Omental fat pad (tissue), 4 donors: ENCODE measurements around the gene MAPK12. TPM values are rescaled to one million over a fixed set of nuclear protein-coding genes. Genes with fewer than 3 reads are reported as not detected.
A peak's percentile ranks its signal among the peaks of the same experiment; 100 is the strongest.

Source experiments
- ATAC-seq: fragments of 150-250 bp; one replicate; pipeline ENCODE4 v1.9.1; 2016; ENCODE audit warnings: mild to moderate bottlenecking, moderate library complexity; ENCODE audit not compliant: low FRiP score
- DNase-seq: peaks from one replicate; pipeline ENCODE4 v3.0.0-alpha.2; 2019; ENCODE audit warnings: low spot score
- CTCF ChIP-seq, 3 donors: fragments of 450-650 bp; IDR thresholded peaks; one replicate each; pipeline ENCODE4 v1.5.1; 2016 to 2017; ENCODE audit warnings: antibody characterized with exemption in 3 of 3, mild to moderate bottlenecking in 3 of 3, moderate library complexity in 2 of 3
- total RNA-seq, 4 donors: library from RNA; depleted of rRNA; stranded (reverse); fragments of >200 nt; gene quantifications; one replicate each; pipeline ENCODE4 v1.1.0, GENCODE V29; 2016

MAPK12 gene
- total RNA-seq, 4 donors from 2014 or later: 7.9 to 31.1 (median 17.8) TPM

- DNase-seq (no peak), ATAC-seq (no peak)
- no peak for TF ChIP-seq CTCF (IDR thresholded peaks at IDR 0.05)
Observed at GRCh38 chr22:50303848-50304527, 42.5 kb upstream of the MAPK12 start.

DNA sequence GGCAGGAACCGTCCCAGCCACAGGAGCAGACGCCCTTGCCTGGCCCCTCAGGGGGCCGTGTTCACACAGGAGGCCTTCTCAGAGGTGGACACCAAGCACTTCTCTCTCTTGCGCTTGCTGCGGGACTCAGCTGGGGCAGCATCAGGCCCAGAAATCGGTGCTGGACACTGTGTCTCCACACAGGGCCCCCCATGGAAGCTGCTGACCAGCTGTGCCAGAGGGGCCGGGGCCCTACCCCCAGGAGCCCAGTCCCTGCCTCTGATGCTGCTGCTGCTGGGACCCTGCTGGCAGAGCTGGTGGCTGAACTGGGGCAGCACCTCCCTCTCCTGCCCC lies 42.0 kb upstream of the MAPK12 start:
- no peak for ATAC-seq
- TF ChIP-seq CTCF (IDR thresholded peaks at IDR 0.05): no peak
- DNase-seq: no peak

GRCh38 chr22:50302564-50302963 lies 41.1 kb upstream of the MAPK12 start:
- no peak for TF ChIP-seq CTCF (IDR thresholded peaks at IDR 0.05)
- ATAC-seq (no peak), DNase-seq (no peak)

DNA sequence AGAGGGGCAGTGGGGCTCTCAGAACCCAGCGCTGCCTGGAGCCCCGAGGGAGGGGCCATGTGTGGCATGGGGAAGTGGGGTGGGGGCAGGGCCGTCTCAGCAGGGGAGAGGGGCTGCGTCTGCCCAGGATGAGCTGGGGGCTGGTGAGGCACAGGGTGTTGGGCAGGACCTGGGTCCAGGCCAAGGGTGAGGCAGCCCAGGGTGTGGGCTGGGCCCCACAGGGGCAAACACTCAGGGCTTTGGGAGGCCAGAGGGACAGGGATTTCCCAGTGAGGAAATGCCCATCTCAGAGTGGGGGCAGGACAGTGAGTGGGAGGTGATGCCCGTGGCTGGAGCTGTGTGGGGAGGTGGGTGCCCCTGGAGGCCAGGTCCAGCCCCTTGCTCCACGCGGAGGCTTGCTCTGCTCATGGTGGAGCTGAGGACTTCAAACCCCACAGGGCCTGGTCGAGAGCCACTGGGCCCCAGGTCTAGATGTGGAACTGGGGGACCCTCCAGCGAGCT lies 40.6 kb upstream of the MAPK12 start:
- no peak for DNase-seq
- peak; percentile 51 for ATAC-seq
- TF ChIP-seq CTCF (IDR thresholded peaks at IDR 0.05): no peak

GRCh38 chr22:50301581-50301991 lies 40.1 kb upstream of the MAPK12 start:
- TF ChIP-seq CTCF (IDR thresholded peaks at IDR 0.05): no peak
- ATAC-seq (no peak), DNase-seq (no peak)

DNA sequence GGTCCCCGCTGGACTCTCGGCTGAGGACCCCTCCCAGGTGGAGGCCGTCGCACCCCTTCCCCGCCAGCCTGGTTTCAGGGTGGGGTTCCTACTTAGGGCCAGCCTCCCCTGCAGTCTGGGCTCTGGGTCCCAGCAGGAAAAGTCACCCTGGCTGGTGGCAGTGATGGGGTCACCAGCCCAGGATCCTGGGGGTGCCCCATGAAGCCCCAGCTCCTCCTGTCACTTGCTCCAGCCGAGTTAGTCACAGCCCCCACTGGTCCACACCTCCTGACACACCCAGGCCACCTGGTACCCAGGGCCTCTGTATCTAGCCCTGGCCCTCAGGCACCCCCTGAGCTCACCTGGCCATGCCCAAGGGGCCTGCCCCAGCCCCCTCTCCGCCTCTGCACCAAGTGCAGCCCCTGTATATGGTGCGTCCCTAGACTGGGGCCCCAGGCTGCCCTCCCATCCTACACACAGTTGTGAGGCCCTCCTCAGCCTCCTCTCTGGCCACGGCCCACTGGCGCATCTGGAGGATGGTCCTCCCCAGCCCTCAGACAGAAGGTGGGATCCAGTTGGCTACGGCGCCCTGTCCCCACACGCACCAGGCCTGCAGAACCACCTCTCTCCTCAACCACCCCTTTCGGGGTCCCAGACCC lies 39.3 kb upstream of the MAPK12 start:
- no peak for TF ChIP-seq CTCF (IDR thresholded peaks at IDR 0.05)
- DNase-seq (no peak), ATAC-seq (no peak)
